ENCODE results near the gene GNAI3.

DNA sequence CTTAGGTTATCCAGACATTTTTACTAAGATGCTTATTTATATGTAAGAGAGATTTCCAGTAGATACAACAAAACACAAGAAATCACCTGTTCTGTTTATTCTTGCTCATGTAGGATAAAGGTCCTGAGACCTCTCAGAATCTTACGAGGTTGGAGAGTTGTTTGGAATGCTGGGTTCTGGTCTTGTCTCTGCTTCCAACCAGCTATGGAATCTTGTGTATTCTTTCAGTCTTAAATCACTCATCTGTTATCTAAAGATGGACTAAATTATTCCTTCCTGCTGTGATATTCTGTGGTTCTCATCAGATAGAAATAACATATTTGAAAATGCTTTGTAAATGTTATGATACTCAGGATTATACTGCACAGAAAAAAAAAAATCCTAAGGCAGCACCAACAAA lies 49.7 kb downstream of the GNAI3 start:
- TF ChIP-seq EZH2phosphoT487 (IDR thresholded peaks at IDR 0.05; ENCODE audit: insufficient read depth, low read depth), result no peak
- no peak for TF ChIP-seq EZH2 (IDR thresholded peaks at IDR 0.05; ENCODE audit: insufficient read depth, poor library complexity, severe bottlenecking)

Measured in GM23248 (cell line).